Measurements from ENCODE around the gene ATP6V1C2. TPM values are rescaled to one million over a fixed set of nuclear protein-coding genes. Genes with fewer than 3 reads are reported as not detected.

Gene ATP6V1C2
- total and polyA plus RNA-seq, 2 donors (not counting 1 experiment from before 2014, with no cell fraction given), result under 0.01 TPM; not detected in 1

DNA sequence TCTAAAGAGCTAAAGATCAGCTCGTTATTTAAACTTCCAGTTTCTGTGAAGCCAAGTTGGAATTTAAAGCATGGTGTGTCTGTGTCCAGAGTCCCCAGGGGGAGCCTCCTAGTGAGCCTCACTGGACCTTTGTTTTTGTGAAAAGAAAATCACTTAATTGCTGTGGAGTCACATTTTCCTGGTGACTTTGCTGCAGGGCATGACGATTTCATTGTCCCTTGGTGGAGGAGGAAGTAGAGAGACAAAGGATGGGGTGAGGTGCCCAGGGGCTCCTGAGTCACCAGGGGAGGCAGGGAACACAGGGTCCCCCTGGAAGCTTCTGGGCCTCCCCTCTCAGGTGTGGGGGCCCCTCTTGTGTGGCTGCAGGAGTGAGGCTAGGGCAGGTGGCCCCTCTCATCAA is 19.7 kb downstream of the ATP6V1C2 start:
- Histone ChIP-seq H3K27ac (ENCODE audit: insufficient read depth, low read length) (no peak overlapping the region), H3K4me3 (replicated peaks in 1 of 4; ENCODE audit: control extremely low read depth in 1 of 4, insufficient read depth in 1 of 4, low read depth in 3 of 4, low read length in 4 of 4) (no peak overlapping the region), H3K4me1 (ENCODE audit: control insufficient read depth, extremely low read depth, insufficient read depth, low read length) (no peaks in the 10 kb centered on the region), H3K36me3 (ENCODE audit: control insufficient read depth, insufficient read depth, low read length) (no peaks in the 10 kb centered on the region), H3K27me3 (ENCODE audit: control insufficient read depth, insufficient read depth, low read length) (no peaks in the 10 kb centered on the region), H2AFZ (ENCODE audit: low read length) (no peak overlapping the region), H3K4me2 (ENCODE audit: extremely low read depth, insufficient read depth, low read length) (no peak overlapping the region), H3K9me3 (ENCODE audit: control insufficient read depth, insufficient read depth, low read depth, low read length) (no peaks in the 10 kb centered on the region), H4K20me1 (ENCODE audit: control insufficient read depth, extremely low read depth, insufficient read depth, low read length) (no peaks in the 10 kb centered on the region), H3K9ac (ENCODE audit: insufficient read depth, low read length) (no peak overlapping the region), H3K79me2 (ENCODE audit: control insufficient read depth, insufficient read depth, low read length) (no peaks in the 10 kb centered on the region)
- DNase-seq (ENCODE audit: low read depth in 2 of 2), result no peak
- TF ChIP-seq EZH2 (IDR thresholded peaks at IDR 0.05; ENCODE audit: low read length, missing control alignments) (no peak), CTCF (conservative IDR thresholded peaks at IDR 0.05 in 1 of 2, IDR thresholded peaks at IDR 0.05 in 1 of 2; ENCODE audit: low read depth in 1 of 2, low read length in 2 of 2) (no peak)

- Histone ChIP-seq H3K4me3 (replicated peaks in 1 of 4; ENCODE audit: control extremely low read depth in 1 of 4, insufficient read depth in 1 of 4, low read depth in 3 of 4, low read length in 4 of 4) (no peak overlapping the region), H3K4me2 (ENCODE audit: extremely low read depth, insufficient read depth, low read length) (no peak overlapping the region), H3K4me1 (ENCODE audit: control insufficient read depth, extremely low read depth, insufficient read depth, low read length) (no peaks in the 10 kb centered on the region), H3K36me3 (ENCODE audit: control insufficient read depth, insufficient read depth, low read length) (no peaks in the 10 kb centered on the region), H2AFZ (ENCODE audit: low read length) (no peak overlapping the region), H3K9me3 (ENCODE audit: control insufficient read depth, insufficient read depth, low read depth, low read length) (no peaks in the 10 kb centered on the region), H3K27ac (ENCODE audit: insufficient read depth, low read length) (no peak overlapping the region), H3K27me3 (ENCODE audit: control insufficient read depth, insufficient read depth, low read length) (no peaks in the 10 kb centered on the region), H3K79me2 (ENCODE audit: control insufficient read depth, insufficient read depth, low read length) (no peaks in the 10 kb centered on the region), H4K20me1 (ENCODE audit: control insufficient read depth, extremely low read depth, insufficient read depth, low read length) (no peaks in the 10 kb centered on the region), H3K9ac (ENCODE audit: insufficient read depth, low read length) (no peak overlapping the region)
- TF ChIP-seq CTCF (conservative IDR thresholded peaks at IDR 0.05 in 1 of 2, IDR thresholded peaks at IDR 0.05 in 1 of 2; ENCODE audit: low read depth in 1 of 2, low read length in 2 of 2) (no peak), EZH2 (IDR thresholded peaks at IDR 0.05; ENCODE audit: low read length, missing control alignments) (no peak)
- DNase-seq (ENCODE audit: low read depth in 2 of 2), result no peak
These were observed 21.2 kb downstream of the ATP6V1C2 start for GRCh38 chr2:10742666-10743065.

DNA sequence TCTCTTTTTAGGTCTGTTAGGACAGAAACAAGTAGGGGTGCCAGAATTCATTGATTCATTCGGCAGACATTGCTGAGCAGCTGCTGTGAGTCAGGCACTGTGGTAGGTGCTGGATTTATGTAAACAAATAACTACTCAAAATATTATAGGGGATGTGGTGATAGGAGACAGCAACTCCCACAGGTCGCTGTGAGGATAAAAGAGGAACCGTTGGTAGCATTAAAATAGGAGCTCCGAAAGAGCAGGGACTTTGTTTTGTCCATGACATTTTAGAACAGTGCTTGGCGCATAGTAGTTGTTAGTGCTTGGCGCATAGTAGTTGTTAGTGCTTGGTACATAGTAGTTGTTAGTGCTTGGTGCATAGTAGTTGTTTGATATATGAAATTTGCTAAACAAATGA is 29.2 kb downstream of the ATP6V1C2 start:
- Histone ChIP-seq H3K4me1 (ENCODE audit: control insufficient read depth, extremely low read depth, insufficient read depth, low read length) (no peaks in the 10 kb centered on the region), H3K4me2 (ENCODE audit: extremely low read depth, insufficient read depth, low read length) (no peak overlapping the region), H3K9ac (ENCODE audit: insufficient read depth, low read length) (no peak overlapping the region), H2AFZ (ENCODE audit: low read length) (no peak overlapping the region), H3K27me3 (ENCODE audit: control insufficient read depth, insufficient read depth, low read length) (peaks cover 3% of the 10 kb centered on the region), H3K79me2 (ENCODE audit: control insufficient read depth, insufficient read depth, low read length) (no peaks in the 10 kb centered on the region), H4K20me1 (ENCODE audit: control insufficient read depth, extremely low read depth, insufficient read depth, low read length) (no peaks in the 10 kb centered on the region), H3K4me3 (replicated peaks in 1 of 4; ENCODE audit: control extremely low read depth in 1 of 4, insufficient read depth in 1 of 4, low read depth in 3 of 4, low read length in 4 of 4) (no peak overlapping the region), H3K27ac (ENCODE audit: insufficient read depth, low read length) (no peak overlapping the region), H3K36me3 (ENCODE audit: control insufficient read depth, insufficient read depth, low read length) (no peaks in the 10 kb centered on the region), H3K9me3 (ENCODE audit: control insufficient read depth, insufficient read depth, low read depth, low read length) (no peaks in the 10 kb centered on the region)
- TF ChIP-seq EZH2 (IDR thresholded peaks at IDR 0.05; ENCODE audit: low read length, missing control alignments), result no peak
- TF ChIP-seq CTCF (conservative IDR thresholded peaks at IDR 0.05 in 1 of 2, IDR thresholded peaks at IDR 0.05 in 1 of 2; ENCODE audit: low read depth in 1 of 2, low read length in 2 of 2), result no peak
- DNase-seq (ENCODE audit: low read depth in 2 of 2), result peak; percentile 4 to 38
